Measurements from ENCODE around the gene SUMF1. TPM values are rescaled to one million over a fixed set of nuclear protein-coding genes. Genes with fewer than 3 reads are reported as not detected.
A peak's percentile ranks its signal among the peaks of the same experiment; 100 is the strongest.

Gene SUMF1
- total and polyA plus RNA-seq, 8 donors: 27.1 to 43.9 (median 35.3) TPM

DNA sequence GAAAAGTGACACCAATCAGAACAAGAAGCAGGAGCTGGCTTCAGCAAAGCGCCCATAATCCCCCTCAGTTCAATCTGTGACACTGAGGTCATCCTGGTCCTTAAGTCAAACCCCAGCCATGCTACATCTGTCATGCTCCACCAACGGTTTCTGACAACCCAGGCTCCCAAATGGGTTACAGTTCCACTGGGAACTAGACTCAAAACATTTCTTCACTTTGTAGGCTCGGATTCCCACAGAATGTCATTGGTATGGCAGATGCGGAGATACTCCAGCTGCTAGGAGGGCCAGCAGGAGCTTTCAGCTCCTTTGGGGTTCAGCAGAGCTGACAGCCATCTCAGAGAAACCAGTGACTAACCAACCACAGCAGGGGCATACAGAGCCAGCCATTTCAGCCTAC, 48.9 kb downstream of the SUMF1 start:
- Histone ChIP-seq H3K4me3 (no peak overlapping the region), H3K27me3 (no peaks in the 10 kb centered on the region), H3K36me3 (peaks cover 0 to 39% of the 10 kb centered on the region in 2 donors), H3K27ac (no peak overlapping the region), H3K9me3 (no peaks in the 10 kb centered on the region), H3K4me1 (peaks cover 0 to 5% of the 10 kb centered on the region in 2 donors)
- TF ChIP-seq, protein P1, sequence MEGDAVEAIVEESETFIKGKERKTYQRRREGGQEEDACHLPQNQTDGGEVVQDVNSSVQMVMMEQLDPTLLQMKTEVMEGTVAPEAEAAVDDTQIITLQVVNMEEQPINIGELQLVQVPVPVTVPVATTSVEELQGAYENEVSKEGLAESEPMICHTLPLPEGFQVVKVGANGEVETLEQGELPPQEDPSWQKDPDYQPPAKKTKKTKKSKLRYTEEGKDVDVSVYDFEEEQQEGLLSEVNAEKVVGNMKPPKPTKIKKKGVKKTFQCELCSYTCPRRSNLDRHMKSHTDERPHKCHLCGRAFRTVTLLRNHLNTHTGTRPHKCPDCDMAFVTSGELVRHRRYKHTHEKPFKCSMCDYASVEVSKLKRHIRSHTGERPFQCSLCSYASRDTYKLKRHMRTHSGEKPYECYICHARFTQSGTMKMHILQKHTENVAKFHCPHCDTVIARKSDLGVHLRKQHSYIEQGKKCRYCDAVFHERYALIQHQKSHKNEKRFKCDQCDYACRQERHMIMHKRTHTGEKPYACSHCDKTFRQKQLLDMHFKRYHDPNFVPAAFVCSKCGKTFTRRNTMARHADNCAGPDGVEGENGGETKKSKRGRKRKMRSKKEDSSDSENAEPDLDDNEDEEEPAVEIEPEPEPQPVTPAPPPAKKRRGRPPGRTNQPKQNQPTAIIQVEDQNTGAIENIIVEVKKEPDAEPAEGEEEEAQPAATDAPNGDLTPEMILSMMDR (IDR thresholded peaks at IDR 0.05): no peak
- no peak for ATAC-seq
- DNase-seq: peak in 1 of 4 donors; percentile 9
- intact Hi-C loops (cut with DNase I): no loop called here

DNA sequence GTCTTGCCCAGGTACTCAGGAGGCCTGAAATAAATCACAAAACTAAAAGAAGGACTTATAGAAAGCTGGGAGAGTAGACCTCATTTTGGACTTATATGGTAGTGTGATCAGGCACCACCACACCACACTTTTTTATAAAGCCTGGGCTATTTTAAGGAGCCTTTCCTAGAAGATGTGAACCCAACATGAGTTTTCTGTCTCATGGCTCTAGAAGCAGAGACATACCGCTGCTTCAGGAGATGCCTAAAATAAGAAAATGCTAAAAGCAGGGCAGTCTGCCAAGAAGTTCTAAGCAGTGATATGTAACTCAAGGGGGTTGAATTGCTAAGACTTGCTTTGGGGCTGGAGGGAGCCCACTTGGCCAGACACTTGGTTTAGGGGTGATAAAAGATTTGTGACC, 49.6 kb downstream of the SUMF1 start:
- H3K4me3 ChIP-seq: no peak overlapping the region
- H3K27ac ChIP-seq: no peak overlapping the region
- TF ChIP-seq, protein P1 (IDR thresholded peaks at IDR 0.05): no peak
- H3K27me3 ChIP-seq: no peaks in the 10 kb centered on the region
- ATAC-seq (no peak), DNase-seq (peak in 1 of 4 donors; percentile 33)
- intact Hi-C loops (cut with DNase I): no loop called here
- no peaks in the 10 kb centered on the region for H3K9me3 ChIP-seq
- H3K36me3 ChIP-seq: peaks cover 0 to 46% of the 10 kb centered on the region in 2 donors
- peaks cover 0 to 5% of the 10 kb centered on the region in 2 donors for H3K4me1 ChIP-seq

DNA sequence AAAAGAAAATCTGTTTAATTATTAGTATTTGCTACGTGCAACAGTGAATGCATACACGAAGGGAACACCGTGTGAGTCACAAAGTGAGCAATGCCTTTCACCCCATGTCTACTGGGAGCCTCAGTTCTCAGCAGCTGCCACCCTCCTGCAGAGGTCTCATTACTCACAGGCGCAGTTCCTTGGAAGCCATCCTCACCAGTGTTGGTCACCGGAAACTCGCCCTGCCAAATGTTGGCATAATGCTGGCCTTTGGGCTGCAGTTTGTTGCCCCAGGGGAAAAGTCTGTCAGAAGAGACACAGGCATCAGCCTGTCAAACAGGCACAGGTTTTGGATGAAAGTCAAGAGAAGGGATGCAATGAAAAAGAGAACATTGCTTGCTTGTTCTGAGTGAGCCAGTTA, 50.1 kb downstream of the SUMF1 start:
- Histone ChIP-seq H3K4me3 (no peak overlapping the region), H3K4me1 (peaks cover 0 to 5% of the 10 kb centered on the region in 2 donors), H3K36me3 (peaks cover 0 to 47% of the 10 kb centered on the region in 2 donors), H3K9me3 (no peaks in the 10 kb centered on the region), H3K27me3 (no peaks in the 10 kb centered on the region), H3K27ac (no peak overlapping the region)
- DNase-seq (no peak), ATAC-seq (no peak)
- intact Hi-C loops (cut with DNase I): no loop called here
- TF ChIP-seq, protein P1 (IDR thresholded peaks at IDR 0.05): no peak

DNA sequence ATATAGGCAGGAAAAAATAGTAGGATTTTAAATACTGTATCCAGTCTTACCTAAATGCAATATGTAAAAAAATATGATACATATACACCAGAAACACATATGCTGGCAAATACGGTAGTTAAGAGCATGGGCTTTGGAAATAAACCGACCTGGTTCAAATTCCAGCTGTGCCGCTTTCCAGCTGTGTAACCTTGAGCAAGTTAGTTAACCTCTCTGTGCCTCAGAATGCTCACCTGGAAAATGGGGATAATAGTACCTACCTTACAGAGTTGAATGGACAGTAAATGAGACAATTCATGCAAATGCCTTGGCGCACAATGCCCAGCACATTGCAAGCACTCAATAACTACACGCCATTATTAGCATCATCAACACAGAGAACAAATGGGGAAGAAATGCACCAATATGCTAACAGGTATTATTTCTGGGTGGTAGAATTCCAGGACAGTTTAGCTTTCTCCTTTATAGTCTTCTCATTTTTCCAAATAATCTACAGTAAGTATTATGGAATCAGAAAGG, 50.6 kb downstream of the SUMF1 start:
- ATAC-seq: no peak
- TF ChIP-seq, protein P1 (IDR thresholded peaks at IDR 0.05): no peak
- Histone ChIP-seq H3K36me3 (peaks cover 0 to 47% of the 10 kb centered on the region in 2 donors), H3K4me1 (peaks cover 0 to 3% of the 10 kb centered on the region in 2 donors), H3K9me3 (no peaks in the 10 kb centered on the region), H3K27ac (no peak overlapping the region), H3K27me3 (no peaks in the 10 kb centered on the region), H3K4me3 (no peak overlapping the region)
- no peak for DNase-seq
- intact Hi-C loops (cut with DNase I): no loop called here

DNA sequence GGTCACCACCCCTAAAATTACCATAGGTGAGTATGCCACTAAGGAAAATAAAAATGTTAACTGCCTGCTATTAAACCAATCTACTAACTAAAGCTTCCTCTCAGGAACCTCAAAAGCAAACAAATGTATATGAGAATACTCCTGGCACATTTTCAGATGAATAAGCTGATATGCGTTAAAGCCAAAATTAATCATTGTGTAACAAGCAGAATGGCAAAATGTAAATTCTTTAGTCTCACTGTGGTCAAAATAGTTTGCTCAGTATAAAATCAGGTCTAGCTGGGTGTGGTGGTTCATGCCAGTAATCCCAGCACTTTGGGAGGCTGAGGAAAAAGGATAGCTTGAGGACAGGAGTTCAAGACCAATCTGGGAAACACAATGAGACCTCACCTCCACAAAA, 53.6 kb downstream of the SUMF1 start:
- H3K36me3 ChIP-seq: peaks cover 0 to 64% of the 10 kb centered on the region in 2 donors
- no peak for ATAC-seq

More for the DNA sequence above, 53.6 kb downstream of the SUMF1 start:
- no peaks in the 10 kb centered on the region for H3K9me3 ChIP-seq
- TF ChIP-seq, protein P1 (IDR thresholded peaks at IDR 0.05): no peak
- no peak overlapping the region for H3K4me3 ChIP-seq
- no peaks in the 10 kb centered on the region for H3K4me1 ChIP-seq
- no peak for DNase-seq
- H3K27me3 ChIP-seq: no peaks in the 10 kb centered on the region
- H3K27ac ChIP-seq: no peak overlapping the region
- intact Hi-C loops (cut with DNase I): no loop called here

All from left lung (tissue), 10 donors.